Breast epithelium (tissue), 3 donors: ENCODE measurements around the gene TANGO6.

ENCODE experiments used
- CTCF ChIP-seq, 3 donors: fragments of 450-650 bp; IDR thresholded peaks; one replicate each; pipeline ENCODE4 v1.5.1; 2016 to 2017; ENCODE audit warnings: antibody characterized with exemption in 3 of 3, mild to moderate bottlenecking in 3 of 3, moderate library complexity in 3 of 3
- POLR2A ChIP-seq: fragments of 450-650 bp; IDR thresholded peaks from one replicate; pipeline ENCODE4 v1.6.1; 2016; ENCODE audit warnings: antibody characterized with exemption, mild to moderate bottlenecking, moderate library complexity
- POLR2AphosphoS5 ChIP-seq, 3 donors: sonication (generic); formaldehyde crosslinking; IDR thresholded peaks; one replicate each; pipeline ENCODE4 v1.6.1; 2017; ENCODE audit warnings: antibody characterized with exemption in 3 of 3

GRCh38 chr16:68992521-68992920 lies 149.2 kb downstream of the TANGO6 start:
- TF ChIP-seq CTCF (IDR thresholded peaks at IDR 0.05) (no peak), POLR2A (no peak), POLR2AphosphoS5 (IDR thresholded peaks at IDR 0.05) (no peak)
